NCI-H524 treated with DMSO at 0.1 percent for 48 hours (cell line): ENCODE results near the gene MMP11.
A peak's percentile ranks its signal among the peaks of the same experiment; 100 is the strongest.

Experiments
- DNase-seq: peaks from one replicate; lab custom pipeline; 2025; lab: John Stamatoyannopoulos, UW

Gene MMP11

GRCh38 chr22:23759566-23759965 is 13.1 kb upstream of the MMP11 start:
- DNase-seq: no peak

DNA sequence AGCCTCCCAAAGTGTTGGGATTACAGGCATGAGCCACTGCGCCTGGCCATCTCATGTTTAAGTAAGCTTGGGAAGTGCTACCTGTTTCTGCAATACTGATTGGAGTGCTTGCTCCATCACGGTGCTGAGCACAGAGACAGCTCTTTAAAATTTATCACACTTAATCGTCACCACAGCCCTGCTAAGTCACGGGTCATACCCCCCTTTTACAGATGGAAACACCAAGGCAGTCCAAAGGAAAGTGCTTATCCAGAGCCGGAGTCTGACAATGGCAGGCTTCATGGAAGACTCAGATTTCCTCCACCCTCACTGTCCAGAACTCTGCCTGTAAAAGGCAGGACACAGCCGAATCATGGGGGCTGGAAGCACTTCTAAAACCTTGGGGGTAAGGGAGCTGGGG is 12.6 kb upstream of the MMP11 start:
- no peak for DNase-seq

GRCh38 chr22:23762842-23763578 is 9.6 kb upstream of the MMP11 start, which contains the start of gene C22orf15:
Gene C22orf15 (plus strand): TSS chr22:23762990. CDS start chr22:23763307, 317 bp downstream.
- no peak for DNase-seq

DNA sequence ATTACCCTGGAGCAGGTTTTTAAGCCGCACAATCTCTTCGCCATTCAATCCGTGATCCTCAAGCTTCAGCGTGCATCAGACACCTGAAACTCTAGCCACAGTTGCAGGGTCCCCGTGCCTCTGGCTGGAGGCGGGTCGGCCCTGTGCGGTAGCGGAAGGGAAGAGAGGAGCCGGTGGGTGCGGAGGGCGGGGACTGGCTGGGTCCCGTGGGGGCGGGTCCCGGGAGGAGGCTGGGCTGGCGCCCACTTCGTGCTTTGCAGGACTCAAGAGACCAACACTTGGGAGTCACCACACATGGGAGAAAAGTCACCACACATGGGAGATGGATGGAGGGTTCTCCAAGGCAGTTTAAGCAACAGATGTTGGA is 9.1 kb upstream of the MMP11 start:
- DNase-seq: no peak

DNA sequence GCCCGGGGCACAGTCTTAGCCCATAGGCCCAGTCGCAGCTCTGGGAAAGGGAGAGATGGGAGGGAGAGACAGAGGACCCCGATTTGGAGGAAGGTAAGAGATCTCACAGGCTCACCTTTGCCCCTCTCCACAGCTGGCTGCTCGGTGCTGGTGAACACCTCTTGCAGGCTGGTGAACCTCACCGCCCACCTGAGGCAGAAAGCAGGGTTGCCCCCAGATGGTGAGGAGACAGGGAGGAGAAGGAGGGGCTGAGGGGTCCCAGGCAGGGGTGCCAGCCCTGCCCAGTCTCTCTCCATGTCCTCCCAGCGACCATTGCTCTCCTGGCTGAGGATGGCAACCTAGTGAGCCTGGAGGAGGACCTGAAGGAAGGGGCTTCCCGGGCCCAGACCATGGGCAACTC is 8.7 kb upstream of the MMP11 start:
- DNase-seq: no peak

DNA sequence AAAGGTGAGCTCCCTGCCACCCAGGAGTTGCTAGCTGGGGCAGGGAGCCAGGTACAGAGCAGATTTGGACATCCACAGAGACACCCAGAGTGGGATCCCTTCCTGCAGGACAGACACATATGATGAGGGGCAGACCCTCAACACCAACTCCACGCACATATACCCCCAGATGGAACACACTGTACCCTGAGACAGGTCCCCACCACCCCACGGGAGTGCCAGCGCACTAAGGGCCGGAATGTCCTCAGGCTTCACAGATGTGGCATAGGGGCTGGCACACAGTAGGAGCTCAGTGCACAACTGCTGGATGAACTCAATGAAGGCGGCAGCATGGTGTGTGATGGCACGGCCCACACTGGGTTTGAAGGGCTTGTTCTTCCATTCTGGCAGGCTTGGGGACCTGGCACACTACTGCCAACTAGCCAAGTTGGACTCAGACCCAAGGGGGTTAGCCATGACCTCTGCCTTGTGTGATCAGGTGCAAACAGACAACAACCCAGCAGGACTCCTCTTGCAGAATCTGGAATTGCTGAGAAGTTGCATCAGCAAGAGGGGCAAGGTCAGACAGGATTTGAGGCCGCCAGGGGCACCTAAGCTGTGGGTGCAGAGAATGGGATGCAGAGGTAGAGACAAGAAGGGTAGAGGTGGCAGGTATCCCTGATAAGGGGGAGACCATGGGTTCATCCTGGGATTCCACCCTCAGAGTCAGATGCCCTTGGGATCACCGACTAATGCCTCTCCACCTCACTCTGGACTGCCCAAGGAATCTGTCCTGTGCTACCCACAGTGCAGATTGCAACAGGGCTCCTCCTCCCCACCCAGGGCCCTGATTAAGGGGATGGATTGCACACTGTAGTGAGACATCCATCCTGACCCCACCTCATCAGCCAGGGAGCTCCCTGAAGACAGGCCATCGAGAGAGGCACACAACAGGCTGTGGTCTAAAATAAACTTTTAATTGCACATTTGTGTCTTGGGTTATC is 7.5 kb upstream of the MMP11 start:
- DNase-seq: no peak

- DNase-seq: no peak
Measured at GRCh38 chr22:23767303-23767672, 5.4 kb upstream of the MMP11 start.

GRCh38 chr22:23767673-23768548 is 4.7 kb upstream of the MMP11 start, which contains the start of gene CHCHD10:
Gene CHCHD10 (minus strand): TSS chr22:23767972. CDS start chr22:23767874, 98 bp downstream.
- DNase-seq: peak; percentile 53

DNA sequence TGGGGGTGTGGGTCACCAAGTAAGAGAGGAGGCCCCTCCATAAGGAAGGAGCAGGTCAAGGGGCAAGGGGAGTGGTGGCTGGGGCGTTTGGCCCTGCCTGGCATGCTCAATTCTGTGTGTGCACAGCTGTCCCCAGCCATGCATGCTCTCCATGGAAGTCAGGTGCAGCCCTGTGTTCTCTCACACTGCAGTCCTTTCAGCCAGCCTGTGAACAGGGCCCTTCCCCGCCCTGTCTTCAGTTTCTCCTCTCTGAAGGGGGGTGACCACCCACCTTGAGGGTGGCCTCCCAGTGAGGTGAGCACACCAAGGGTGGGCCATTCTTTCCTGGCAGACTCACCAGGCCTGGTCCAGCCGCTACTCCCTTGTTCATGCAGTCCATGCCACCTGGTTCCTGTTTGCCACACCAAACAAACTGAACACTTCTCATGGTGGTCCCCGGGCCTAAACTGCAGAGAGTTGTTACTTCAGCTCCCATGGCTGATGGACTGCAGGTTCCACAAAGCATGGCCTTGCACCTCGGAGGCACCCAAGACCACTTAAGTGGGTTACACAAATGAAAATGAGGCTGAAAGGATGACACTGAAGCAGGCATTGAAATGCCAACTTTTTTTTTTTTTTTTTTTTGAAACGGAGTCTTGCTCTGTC is 3.2 kb upstream of the MMP11 start:
- DNase-seq: no peak

GRCh38 chr22:23772315-23772648 is 367 bp upstream of the MMP11 start:
- no peak for DNase-seq

GRCh38 chr22:23773483-23774113 is 949 bp downstream of the MMP11 start:
- no peak for DNase-seq

- DNase-seq: no peak
Measured at GRCh38 chr22:23774114-23774921, 1.7 kb downstream of the MMP11 start.

DNA sequence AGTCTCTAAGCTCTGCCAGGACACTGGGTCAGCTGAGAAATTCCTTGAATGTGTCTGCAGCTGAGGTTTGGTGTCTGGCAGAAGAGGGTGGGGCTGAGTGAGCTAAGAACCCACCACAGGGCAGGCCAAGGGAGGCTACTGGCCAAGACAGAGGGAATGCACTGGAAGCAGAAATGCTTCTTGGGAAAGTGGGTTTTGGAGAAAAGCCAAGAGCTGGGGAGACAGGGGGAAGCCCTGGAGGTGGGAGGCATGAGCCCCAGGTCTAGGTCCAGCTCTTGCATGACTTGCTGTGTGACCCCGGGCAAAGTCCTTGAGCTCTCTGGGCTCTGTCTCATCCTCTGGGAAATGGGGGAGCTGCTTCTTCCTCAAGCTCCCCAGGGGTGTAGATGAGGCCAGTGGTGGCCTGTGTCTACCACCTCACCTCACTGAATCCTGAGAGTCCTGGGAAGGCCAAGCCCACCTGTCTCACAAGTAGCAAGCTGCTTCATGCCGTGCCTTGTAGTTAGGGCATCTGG is 2.3 kb downstream of the MMP11 start:
- DNase-seq: no peak

- DNase-seq: no peak
Measured at GRCh38 chr22:23775779-23776375, 3.2 kb downstream of the MMP11 start.

- DNase-seq: no peak
Measured at GRCh38 chr22:23777776-23778576, 5.3 kb downstream of the MMP11 start.

- DNase-seq: no peak
Measured at GRCh38 chr22:23778577-23778900, 5.9 kb downstream of the MMP11 start.

DNA sequence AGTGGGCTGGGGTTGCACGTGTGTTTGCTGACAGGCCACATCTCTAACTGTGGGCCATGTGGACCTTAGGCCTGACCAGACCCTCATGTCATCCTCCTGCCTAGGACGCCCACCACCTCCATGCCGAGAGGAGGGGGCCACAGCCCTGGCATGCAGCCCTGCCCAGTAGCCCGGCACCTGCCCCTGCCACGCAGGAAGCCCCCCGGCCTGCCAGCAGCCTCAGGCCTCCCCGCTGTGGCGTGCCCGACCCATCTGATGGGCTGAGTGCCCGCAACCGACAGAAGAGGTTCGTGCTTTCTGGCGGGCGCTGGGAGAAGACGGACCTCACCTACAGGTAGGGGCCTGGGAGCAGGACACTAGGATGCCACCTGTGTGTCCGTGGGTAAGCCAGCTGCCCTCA is 6.4 kb downstream of the MMP11 start:
- no peak for DNase-seq

DNA sequence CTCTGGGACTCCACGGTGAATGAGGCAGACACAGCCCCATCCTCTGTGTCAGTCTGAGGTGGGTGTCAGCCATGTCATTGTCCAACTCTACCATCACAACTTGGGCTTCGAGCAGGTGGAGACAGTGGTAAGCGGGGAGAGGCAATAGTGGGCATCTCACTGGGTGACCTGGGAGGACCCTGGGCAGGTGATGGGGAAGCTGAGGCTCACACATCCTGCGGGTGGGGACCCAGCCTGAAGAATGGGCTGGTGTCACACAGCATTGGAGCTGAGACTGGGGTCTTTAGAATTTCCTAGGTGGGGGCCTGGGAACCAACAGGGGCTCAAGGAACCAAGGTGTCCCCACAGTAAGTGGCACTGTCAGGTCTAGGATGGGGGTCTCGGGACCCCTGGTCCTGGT is 7.1 kb downstream of the MMP11 start:
- DNase-seq: no peak

DNA sequence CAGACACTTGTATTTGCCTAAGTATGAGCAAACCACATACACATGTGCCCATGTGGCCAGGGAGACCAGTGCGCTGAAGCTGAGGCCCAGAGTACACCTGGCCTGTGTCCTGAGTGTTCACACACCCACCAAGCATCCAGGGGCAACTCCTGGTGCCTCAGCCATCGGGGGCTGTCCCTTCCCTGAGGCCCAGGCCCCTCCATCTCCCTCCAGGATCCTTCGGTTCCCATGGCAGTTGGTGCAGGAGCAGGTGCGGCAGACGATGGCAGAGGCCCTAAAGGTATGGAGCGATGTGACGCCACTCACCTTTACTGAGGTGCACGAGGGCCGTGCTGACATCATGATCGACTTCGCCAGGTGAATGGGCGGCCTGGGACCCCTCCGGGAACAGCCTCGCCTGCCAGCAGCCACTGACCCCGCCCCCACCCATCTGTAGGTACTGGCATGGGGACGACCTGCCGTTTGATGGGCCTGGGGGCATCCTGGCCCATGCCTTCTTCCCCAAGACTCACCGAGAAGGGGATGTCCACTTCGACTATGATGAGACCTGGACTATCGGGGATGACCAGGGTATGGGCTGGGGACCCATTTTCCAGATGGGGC is 7.6 kb downstream of the MMP11 start:
- DNase-seq: no peak
